ENCODE measurements around the gene RETREG2.

RETREG2 gene

GRCh38 chr2:219225350-219225749 is 47.3 kb downstream of the RETREG2 start:
- TF ChIP-seq ZFX (IDR thresholded peaks at IDR 0.05; ENCODE audit: borderline replicate concordance) (no peak), CTCF (IDR thresholded peaks at IDR 0.05) (no peak)
- no peak overlapping the region for H3K27ac ChIP-seq

- TF ChIP-seq ZFX (IDR thresholded peaks at IDR 0.05; ENCODE audit: borderline replicate concordance) (no peak), CTCF (IDR thresholded peaks at IDR 0.05) (no peak)
- peak overlapping the region; percentile 95 for H3K27ac ChIP-seq
These were observed 50.2 kb downstream of the RETREG2 start for GRCh38 chr2:219228041-219228910.

GRCh38 chr2:219228911-219229304 is 50.8 kb downstream of the RETREG2 start:
- no peak for TF ChIP-seq ZFX (IDR thresholded peaks at IDR 0.05; ENCODE audit: borderline replicate concordance)
- TF ChIP-seq CTCF (IDR thresholded peaks at IDR 0.05) = no peak
- peak overlapping the region; percentile 95 for H3K27ac ChIP-seq

GRCh38 chr2:219229305-219230058 is 51.4 kb downstream of the RETREG2 start, which contains the start of the genes ANKZF1 and ATG9A:
Gene ANKZF1 (plus strand): TSS chr2:219229806. CDS start chr2:219230258, 452 bp downstream.
Gene ATG9A (minus strand): TSS chr2:219229636. CDS start chr2:219228024, 1,612 bp downstream.
- H3K27ac ChIP-seq = peak within 1 kb of the TSS; percentile 95
- no peak for TF ChIP-seq ZFX (IDR thresholded peaks at IDR 0.05; ENCODE audit: borderline replicate concordance)
- no peak for TF ChIP-seq CTCF (IDR thresholded peaks at IDR 0.05)

- peak overlapping the region; percentile 95 for H3K27ac ChIP-seq
- TF ChIP-seq ZFX (IDR thresholded peaks at IDR 0.05; ENCODE audit: borderline replicate concordance) = no peak
- TF ChIP-seq CTCF (IDR thresholded peaks at IDR 0.05) = no peak
These were observed 52.0 kb downstream of the RETREG2 start for GRCh38 chr2:219230059-219230540.

- H3K27ac ChIP-seq = no peak overlapping the region
- no peak for TF ChIP-seq ZFX (IDR thresholded peaks at IDR 0.05; ENCODE audit: borderline replicate concordance)
- no peak for TF ChIP-seq CTCF (IDR thresholded peaks at IDR 0.05)
These were observed 56.3 kb downstream of the RETREG2 start for GRCh38 chr2:219234331-219234730.
